Uterus (tissue), 2 donors: ENCODE results near the gene ATG16L2.

Source experiments
- CTCF ChIP-seq, 4 experiments: fragments of 200-600 bp in 2 of 4; fragments of 450-650 bp in 2 of 4; sonication (generic) in 2 of 4; IDR thresholded peaks; one replicate each; pipeline ENCODE4 v1.5.1; 2016 to 2019; ENCODE audit warnings: antibody characterized with exemption in 4 of 4, mild to moderate bottlenecking in 2 of 4, moderate library complexity in 1 of 4
- POLR2A ChIP-seq, 2 donors: fragments of 450-650 bp; IDR thresholded peaks; one replicate each; pipeline ENCODE4 v1.6.1; 2016; ENCODE audit warnings: antibody characterized with exemption in 2 of 2, mild to moderate bottlenecking in 1 of 2, moderate library complexity in 1 of 2

- TF ChIP-seq POLR2A (IDR thresholded peaks at IDR 0.05) (no peak), CTCF (IDR thresholded peaks at IDR 0.05) (no peak)
These were observed 11.4 kb downstream of the ATG16L2 start for GRCh38 chr11:72825661-72826060.
